ENCODE results near the gene SHLD1.

The SHLD1 gene

GRCh38 chr20:5821627-5822215 is 71.5 kb downstream of the SHLD1 start:
- DNase-seq: no peak

GRCh38 chr20:5822569-5822968 is 72.4 kb downstream of the SHLD1 start:
- DNase-seq: no peak

- DNase-seq: no peak
Measured at GRCh38 chr20:5825130-5825719, 75.0 kb downstream of the SHLD1 start.

GRCh38 chr20:5827098-5827853 is 77.1 kb downstream of the SHLD1 start:
- no peak for DNase-seq

- no peak for DNase-seq
Measured at GRCh38 chr20:5827861-5828260, 77.7 kb downstream of the SHLD1 start.

GRCh38 chr20:5829241-5829809 is 79.1 kb downstream of the SHLD1 start:
- DNase-seq: no peak

- no peak for DNase-seq
Measured at GRCh38 chr20:5831539-5832237, 81.5 kb downstream of the SHLD1 start.

- no peak for DNase-seq
Measured at GRCh38 chr20:5833309-5833941, 83.2 kb downstream of the SHLD1 start.

GRCh38 chr20:5834436-5835005 is 84.3 kb downstream of the SHLD1 start:
- DNase-seq: no peak

GRCh38 chr20:5835321-5835821 is 85.2 kb downstream of the SHLD1 start:
- DNase-seq: no peak

GRCh38 chr20:5835871-5836270 is 85.7 kb downstream of the SHLD1 start:
- no peak for DNase-seq

- DNase-seq: no peak
Measured at GRCh38 chr20:5836569-5836968, 86.4 kb downstream of the SHLD1 start.

GRCh38 chr20:5840411-5841002 is 90.3 kb downstream of the SHLD1 start:
- no peak for DNase-seq

GRCh38 chr20:5841522-5841921 is 91.3 kb downstream of the SHLD1 start:
- no peak for DNase-seq

- DNase-seq: no peak
Measured at GRCh38 chr20:5842465-5842864, 92.3 kb downstream of the SHLD1 start.

- peak; percentile 80 for DNase-seq
Measured at GRCh38 chr20:5843054-5843592, 92.9 kb downstream of the SHLD1 start.

- peak; percentile 95 for DNase-seq
Measured at GRCh38 chr20:5844063-5844681, 94.0 kb downstream of the SHLD1 start.

- DNase-seq: peak; percentile 47
Measured at GRCh38 chr20:5845681-5846615, 95.7 kb downstream of the SHLD1 start.

- peak; percentile 37 for DNase-seq
Measured at GRCh38 chr20:5848711-5849505, 98.7 kb downstream of the SHLD1 start.

All from activated CD4-positive, alpha-beta T cell treated with anti-CD3 and anti-CD28 coated beads, Interleukin-2, amount 50 U/mL, for 16 hours (primary cell).